ENCODE results near the gene TENM3. TPM values are rescaled to one million over a fixed set of nuclear protein-coding genes. Genes with fewer than 3 reads are reported as not detected.

Gene TENM3
- total and polyA plus RNA-seq, 2 donors (not counting 3 experiments of a cell fraction or from before 2014, with no cell fraction given), result 3.2 to 6.2 TPM

GRCh38 chr4:182297659-182298058 lies 54.5 kb downstream of the TENM3 start:
- Histone ChIP-seq H3K36me3 (ENCODE audit: control insufficient read depth in 2 of 2, extremely low read depth in 1 of 2, insufficient read depth in 2 of 2, low read length in 2 of 2) (no peaks in the 10 kb centered on the region), H3K4me2 (ENCODE audit: insufficient read depth, low read length) (no peak overlapping the region), H4K20me1 (replicated peaks; ENCODE audit: control insufficient read depth, extremely low read depth, insufficient read depth, low read length) (no peaks in the 10 kb centered on the region), H3K4me3 (replicated peaks in 1 of 3; ENCODE audit: insufficient read depth in 1 of 3, low read depth in 1 of 3, low read length in 3 of 3) (no peak overlapping the region), H3K79me2 (ENCODE audit: control insufficient read depth, insufficient read depth, low read length) (no peaks in the 10 kb centered on the region), H3K27me3 (ENCODE audit: control insufficient read depth in 2 of 2, insufficient read depth in 2 of 2, low read length in 2 of 2) (no peaks in the 10 kb centered on the region), H3K27ac (ENCODE audit: insufficient read depth, low read depth, low read length) (no peak overlapping the region), H2AFZ (ENCODE audit: low read depth, low read length) (no peak overlapping the region), H3K4me1 (ENCODE audit: control insufficient read depth, extremely low read depth, insufficient read depth, low read length) (no peaks in the 10 kb centered on the region), H3K9me3 (replicated peaks; ENCODE audit: control insufficient read depth, insufficient read depth, low read length) (no peaks in the 10 kb centered on the region), H3K9me1 (replicated peaks; ENCODE audit: control insufficient read depth, extremely low read depth, insufficient read depth, low read length) (no peaks in the 10 kb centered on the region), H3K9ac (replicated peaks; ENCODE audit: extremely low read depth, insufficient read depth, low read length) (no peak overlapping the region)
- no peak for FAIRE-seq
- DNase-seq (ENCODE audit: low read depth, low spot score), result no peak
- dilution Hi-C loops (cut with MboI; ENCODE audit: extremely low pct_ligation_motif_present, low sequenced_read_pairs), result no loop called here
- BruUV-seq (replicated peaks), result no TSS peak
- ChIA-PET POLR2A (no interaction called here), CTCF (no interaction called here)
- intact Hi-C loops (cut with micrococcal nuclease), result no loop called here
- TF ChIP-seq GATA2 (IDR thresholded peaks at IDR 0.05; ENCODE audit: insufficient read depth, insufficient read length, low read depth, low read length) (no peak), MYC (IDR thresholded peaks at IDR 0.05; ENCODE audit: low read depth, low read length) (no peak)

GRCh38 chr4:182301736-182302135 lies 58.5 kb downstream of the TENM3 start:
- dilution Hi-C loops (cut with MboI; ENCODE audit: extremely low pct_ligation_motif_present, low sequenced_read_pairs) (no loop called here), intact Hi-C loops (cut with micrococcal nuclease) (no loop called here)
- Histone ChIP-seq H3K27ac (ENCODE audit: insufficient read depth, low read depth, low read length) (no peak overlapping the region), H3K4me1 (ENCODE audit: control insufficient read depth, extremely low read depth, insufficient read depth, low read length) (no peaks in the 10 kb centered on the region), H3K9me1 (replicated peaks; ENCODE audit: control insufficient read depth, extremely low read depth, insufficient read depth, low read length) (no peaks in the 10 kb centered on the region), H3K4me2 (ENCODE audit: insufficient read depth, low read length) (no peak overlapping the region), H2AFZ (ENCODE audit: low read depth, low read length) (no peak overlapping the region), H3K36me3 (ENCODE audit: control insufficient read depth in 2 of 2, extremely low read depth in 1 of 2, insufficient read depth in 2 of 2, low read length in 2 of 2) (no peaks in the 10 kb centered on the region), H3K9ac (replicated peaks; ENCODE audit: extremely low read depth, insufficient read depth, low read length) (no peak overlapping the region), H3K79me2 (ENCODE audit: control insufficient read depth, insufficient read depth, low read length) (no peaks in the 10 kb centered on the region), H3K27me3 (ENCODE audit: control insufficient read depth in 2 of 2, insufficient read depth in 2 of 2, low read length in 2 of 2) (no peaks in the 10 kb centered on the region), H3K9me3 (replicated peaks; ENCODE audit: control insufficient read depth, insufficient read depth, low read length) (no peaks in the 10 kb centered on the region), H4K20me1 (replicated peaks; ENCODE audit: control insufficient read depth, extremely low read depth, insufficient read depth, low read length) (no peaks in the 10 kb centered on the region), H3K4me3 (replicated peaks in 1 of 3; ENCODE audit: insufficient read depth in 1 of 3, low read depth in 1 of 3, low read length in 3 of 3) (no peak overlapping the region)
- POLR2A ChIA-PET, result no interaction called here
- FAIRE-seq (no peak), DNase-seq (ENCODE audit: low read depth, low spot score) (no peak)
- no peak for TF ChIP-seq MYC (IDR thresholded peaks at IDR 0.05; ENCODE audit: low read depth, low read length)
- no peak for TF ChIP-seq JUN (IDR thresholded peaks at IDR 0.05; ENCODE audit: borderline replicate concordance, insufficient read depth, insufficient read length, low read depth)
- TF ChIP-seq POLR2AphosphoS5 (IDR thresholded peaks at IDR 0.05; ENCODE audit: insufficient read depth, low read depth, low read length), result no peak
- TF ChIP-seq, protein P1, sequence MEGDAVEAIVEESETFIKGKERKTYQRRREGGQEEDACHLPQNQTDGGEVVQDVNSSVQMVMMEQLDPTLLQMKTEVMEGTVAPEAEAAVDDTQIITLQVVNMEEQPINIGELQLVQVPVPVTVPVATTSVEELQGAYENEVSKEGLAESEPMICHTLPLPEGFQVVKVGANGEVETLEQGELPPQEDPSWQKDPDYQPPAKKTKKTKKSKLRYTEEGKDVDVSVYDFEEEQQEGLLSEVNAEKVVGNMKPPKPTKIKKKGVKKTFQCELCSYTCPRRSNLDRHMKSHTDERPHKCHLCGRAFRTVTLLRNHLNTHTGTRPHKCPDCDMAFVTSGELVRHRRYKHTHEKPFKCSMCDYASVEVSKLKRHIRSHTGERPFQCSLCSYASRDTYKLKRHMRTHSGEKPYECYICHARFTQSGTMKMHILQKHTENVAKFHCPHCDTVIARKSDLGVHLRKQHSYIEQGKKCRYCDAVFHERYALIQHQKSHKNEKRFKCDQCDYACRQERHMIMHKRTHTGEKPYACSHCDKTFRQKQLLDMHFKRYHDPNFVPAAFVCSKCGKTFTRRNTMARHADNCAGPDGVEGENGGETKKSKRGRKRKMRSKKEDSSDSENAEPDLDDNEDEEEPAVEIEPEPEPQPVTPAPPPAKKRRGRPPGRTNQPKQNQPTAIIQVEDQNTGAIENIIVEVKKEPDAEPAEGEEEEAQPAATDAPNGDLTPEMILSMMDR (IDR thresholded peaks at IDR 0.05; ENCODE audit: extremely low read depth in 1 of 2, insufficient read depth in 1 of 2, low read depth in 1 of 2, low read length in 2 of 2), result no peak
- TF ChIP-seq MAX (IDR thresholded peaks at IDR 0.05; ENCODE audit: insufficient read depth, insufficient read length), result no peak
- TF ChIP-seq POLR2A (IDR thresholded peaks at IDR 0.05; ENCODE audit: low read depth, low read length), result no peak
- no peak for TF ChIP-seq EZH2 (IDR thresholded peaks at IDR 0.05; ENCODE audit: borderline replicate concordance, low read depth, low read length, severe bottlenecking)
- TF ChIP-seq GATA2 (IDR thresholded peaks at IDR 0.05; ENCODE audit: insufficient read depth, insufficient read length, low read depth, low read length), result no peak
- no peak for TF ChIP-seq FOS (IDR thresholded peaks at IDR 0.05; ENCODE audit: borderline replicate concordance, insufficient read depth, low read length)
- no TSS peak for BruUV-seq (replicated peaks)
- CTCF ChIA-PET, result no interaction called here
